GM23338 (cell line): Measurements from ENCODE around the gene WWOX.

ENCODE experiments used
- CTCF ChIP-seq, 2 experiments: fragments of 200-600 bp in 1 of 2; sonication (generic) in 1 of 2; conservative IDR thresholded peaks; 2 replicates each; pipeline versions ENCODE4 v1.5.1 to v1.6.1; 2016 to 2017; ENCODE audit warnings: antibody characterized with exemption in 2 of 2, low read depth in 2 of 2, mild to moderate bottlenecking in 2 of 2, moderate library complexity in 1 of 2
- EZH2phosphoT487 ChIP-seq: fragments of 200-600 bp; sonication (generic); IDR thresholded peaks from one replicate; pipeline ENCODE4 v1.8.1; 2018; ENCODE audit warnings: antibody characterized with exemption; ENCODE audit not compliant: unreplicated experiment
- POLR2AphosphoS5 ChIP-seq: IDR thresholded peaks from 2 replicates; pipeline ENCODE4 v1.6.1; 2016; ENCODE audit warnings: antibody characterized with exemption, low read depth

- TF ChIP-seq CTCF (conservative IDR thresholded peaks at IDR 0.05; ENCODE audit: low read depth in 2 of 2) = no peak
- no peak for TF ChIP-seq POLR2AphosphoS5
- no peak for TF ChIP-seq EZH2phosphoT487
Observed at GRCh38 chr16:78392585-78393195, 293.2 kb downstream of the WWOX start.
